D341Med (cell line): ENCODE data around the gene UBE2J2.
"Not testable (repeated sequence)": the region's sequence is repeated elsewhere in the genome, so short reads cannot be mapped to it uniquely, and the experiment has no call there.

Source experiments
- DNase-seq: peaks from one replicate; pipeline ENCODE4 v3.0.0; 2012; ENCODE audit warnings: low spot score

Gene UBE2J2

DNA sequence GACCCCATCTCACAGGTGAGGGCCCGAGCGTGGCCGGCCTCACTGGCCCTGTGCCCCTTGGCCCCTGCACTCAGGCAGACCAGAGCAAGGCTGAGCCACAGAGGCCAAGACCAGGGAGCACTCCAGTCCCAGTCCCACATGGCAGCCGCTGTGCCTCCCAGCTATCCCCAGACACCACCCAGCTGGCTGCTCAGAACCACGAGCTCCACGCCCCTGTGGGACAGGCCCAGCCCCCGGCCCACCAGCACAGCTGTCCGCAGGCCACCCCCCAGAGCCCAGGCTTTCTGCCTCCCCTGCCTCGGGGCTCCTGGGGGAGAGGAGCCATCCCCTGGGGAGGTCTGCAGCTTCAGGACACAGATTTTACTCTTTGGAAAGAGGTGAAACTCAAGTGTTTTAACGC lies 18.0 kb downstream of the UBE2J2 start:
- no peak for DNase-seq

DNA sequence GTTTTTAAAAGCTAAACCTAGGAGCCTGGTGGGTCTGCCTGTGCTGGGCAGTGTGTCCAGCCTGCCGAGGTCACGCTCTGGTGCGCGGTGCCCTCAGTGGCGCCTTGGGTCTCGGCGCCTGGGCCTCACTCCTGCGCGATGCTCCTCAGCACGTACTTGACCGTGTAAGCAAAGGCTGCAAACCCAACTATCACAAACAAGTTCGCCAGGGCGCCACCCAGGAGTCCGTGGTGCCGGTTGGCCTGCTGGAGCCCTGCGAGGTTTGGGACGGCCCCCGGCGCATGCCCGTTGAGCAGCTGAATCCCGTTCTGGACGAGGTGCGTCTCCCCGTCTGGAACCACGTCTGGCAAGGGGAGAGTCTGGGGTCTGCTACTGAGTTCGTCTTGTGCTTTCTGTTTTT lies 18.6 kb downstream of the UBE2J2 start:
- no peak for DNase-seq

DNA sequence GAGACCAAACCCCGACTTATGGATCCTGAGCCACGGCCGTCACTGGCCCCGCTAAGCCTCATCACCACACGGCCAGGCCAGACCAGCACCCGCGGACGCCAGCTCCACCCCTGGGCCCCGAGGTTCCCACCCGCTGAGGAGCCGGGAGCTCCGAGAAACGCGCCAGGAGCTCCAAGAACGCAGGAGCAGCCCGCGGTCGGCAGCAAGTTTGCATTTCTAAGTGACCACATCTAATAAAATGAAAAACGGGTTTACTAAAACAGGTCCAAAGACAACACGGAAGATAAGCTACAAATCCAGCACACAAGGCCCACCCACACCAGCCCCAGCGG lies 19.0 kb downstream of the UBE2J2 start:
- no peak for DNase-seq

DNA sequence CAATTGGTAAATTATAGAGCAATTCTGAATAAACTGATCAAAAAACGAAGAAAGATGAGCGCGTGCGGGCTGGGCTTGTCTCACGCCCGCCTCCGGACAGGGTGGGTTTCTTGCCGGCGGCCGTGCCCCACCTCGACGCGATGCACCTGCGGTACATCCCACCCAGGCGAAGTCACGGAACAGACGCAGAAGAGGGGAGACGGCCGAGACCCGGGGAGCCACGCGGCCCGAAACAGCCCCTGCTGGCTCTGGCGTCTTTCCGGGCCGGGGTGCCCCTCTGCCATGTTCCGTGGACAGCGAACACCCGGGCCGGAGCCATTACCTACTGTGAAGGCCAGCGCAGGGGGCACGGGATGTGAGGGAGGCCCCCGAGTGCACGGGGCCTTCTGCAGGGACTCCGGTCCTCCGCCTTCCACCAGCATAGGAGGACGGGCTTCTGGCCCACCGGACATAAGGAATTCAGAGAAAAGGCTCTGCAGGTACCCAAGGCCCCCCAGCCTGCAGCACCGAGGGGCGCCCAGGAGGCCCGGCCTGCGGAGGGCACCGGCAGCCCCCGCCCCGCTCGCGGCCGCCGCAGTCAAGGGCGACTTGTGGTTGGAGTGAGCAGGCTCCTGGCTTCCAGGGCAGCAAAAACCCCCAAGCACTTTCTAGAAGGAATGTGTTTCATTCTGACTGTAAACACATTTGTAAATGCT lies 19.5 kb downstream of the UBE2J2 start:
- DNase-seq = no peak

DNA sequence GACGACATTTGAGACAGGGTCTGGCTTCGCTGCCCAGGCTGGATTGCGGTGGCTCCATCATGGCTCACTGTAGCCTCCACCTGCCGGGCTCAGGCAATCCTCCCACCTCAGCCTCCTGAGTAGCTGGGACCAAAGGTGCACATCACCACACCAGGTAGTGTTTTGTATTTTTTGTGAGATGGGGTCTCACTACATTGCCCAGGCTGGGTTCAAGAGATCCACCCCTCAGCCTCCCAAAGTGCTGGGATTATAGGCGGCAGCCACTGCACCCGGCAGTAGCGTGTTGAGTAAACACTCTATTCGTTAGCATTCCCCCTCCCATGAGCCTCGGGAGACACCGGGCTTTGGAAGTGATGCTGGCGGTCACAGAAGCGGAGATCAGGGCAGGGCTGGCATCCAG lies 20.3 kb downstream of the UBE2J2 start:
- DNase-seq = no peak

DNA sequence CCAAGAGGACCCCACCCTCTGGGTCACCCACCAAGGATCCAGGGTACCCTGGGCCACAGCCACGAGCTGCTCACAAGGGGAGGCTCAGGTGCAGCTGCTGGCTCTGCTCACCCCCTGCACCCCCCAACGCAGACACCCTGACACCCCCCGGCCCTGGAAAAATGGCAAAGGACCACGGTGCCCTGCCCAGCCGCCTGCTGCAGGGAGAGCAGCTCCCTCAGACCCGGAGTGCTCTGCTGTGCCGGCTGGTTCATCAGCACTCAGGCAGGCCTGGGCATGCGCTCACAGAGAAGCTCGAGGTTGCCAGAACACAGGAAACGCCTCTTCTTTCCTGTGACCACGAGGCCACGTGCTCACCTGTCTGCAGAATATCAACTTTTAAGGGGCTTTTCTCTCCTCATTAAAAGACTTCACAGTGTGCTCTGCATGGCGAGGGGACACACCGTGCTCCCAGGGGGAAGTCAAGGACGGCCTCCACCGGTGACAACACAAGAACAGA lies 22.8 kb downstream of the UBE2J2 start:
- DNase-seq = no peak

DNA sequence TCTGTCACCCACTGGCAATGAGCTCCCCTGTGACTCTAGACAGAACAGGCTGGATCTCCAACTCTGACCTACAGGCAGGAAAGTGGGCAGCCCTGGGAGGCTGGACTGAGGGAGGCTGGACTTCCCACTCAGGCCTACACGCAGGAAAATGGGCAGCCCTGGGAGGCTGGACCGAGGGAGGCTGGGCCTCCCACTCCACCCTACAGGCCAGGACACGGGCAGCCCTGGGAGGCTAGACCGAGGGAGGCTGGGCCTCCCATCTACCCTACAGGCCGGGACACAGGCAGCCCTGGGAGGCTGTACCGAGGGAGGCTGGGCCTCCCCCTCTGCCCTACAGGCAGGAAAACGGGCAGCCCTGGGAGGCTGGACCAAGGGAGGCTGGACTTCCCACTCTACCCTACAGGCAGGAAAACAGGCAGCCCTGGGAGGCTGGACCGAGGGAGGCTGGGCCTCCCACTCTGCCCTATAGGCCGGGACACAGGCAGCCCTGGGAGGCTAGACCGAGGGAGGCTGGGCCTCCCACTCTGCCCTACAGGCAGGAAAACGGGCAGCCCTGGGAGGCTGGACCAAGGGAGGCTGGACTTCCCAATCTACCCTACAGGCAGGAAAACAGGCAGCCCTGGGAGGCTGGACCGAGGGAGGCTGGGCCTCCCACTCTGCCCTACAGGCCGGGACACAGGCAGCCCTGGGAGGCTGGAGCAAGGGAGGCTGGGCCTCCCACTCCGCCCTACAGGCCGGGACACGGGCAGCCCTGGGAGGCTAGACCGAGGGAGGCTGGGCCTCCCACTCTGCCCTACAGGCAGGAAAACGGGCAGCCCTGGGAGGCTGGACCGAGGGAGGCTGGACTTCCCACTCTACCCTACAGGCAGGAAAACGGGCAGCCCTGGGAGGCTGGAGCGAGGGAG lies 25.4 kb downstream of the UBE2J2 start:
- DNase-seq = not testable (repeated sequence)

DNA sequence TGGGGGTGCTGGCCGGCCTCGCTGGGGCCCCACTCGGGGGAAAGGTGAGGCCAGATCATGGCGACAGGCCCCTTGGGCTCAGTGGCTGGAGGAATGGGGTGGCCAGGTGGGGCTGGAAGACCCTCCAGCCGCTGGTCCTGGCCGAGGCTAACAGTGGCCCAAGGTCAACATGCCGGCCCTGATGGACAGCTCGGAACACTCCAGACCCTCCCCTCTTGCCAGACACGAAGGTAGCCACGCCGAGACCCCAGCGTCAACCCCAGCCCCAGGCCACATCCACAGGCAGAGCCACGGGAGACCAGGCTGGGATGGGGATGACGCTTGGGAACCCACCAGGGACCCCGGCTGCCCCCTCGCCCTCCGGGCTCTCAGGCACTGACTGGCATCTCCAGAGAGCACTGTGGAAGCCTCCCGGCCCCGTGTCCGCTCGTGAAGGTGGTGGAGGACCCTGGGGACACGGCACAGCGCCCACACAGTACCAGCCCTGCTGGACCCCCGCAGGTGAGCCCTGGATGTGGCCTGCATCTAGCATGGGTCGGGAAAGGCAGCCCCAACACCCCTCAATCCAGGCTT lies 26.2 kb downstream of the UBE2J2 start:
- DNase-seq = no peak

DNA sequence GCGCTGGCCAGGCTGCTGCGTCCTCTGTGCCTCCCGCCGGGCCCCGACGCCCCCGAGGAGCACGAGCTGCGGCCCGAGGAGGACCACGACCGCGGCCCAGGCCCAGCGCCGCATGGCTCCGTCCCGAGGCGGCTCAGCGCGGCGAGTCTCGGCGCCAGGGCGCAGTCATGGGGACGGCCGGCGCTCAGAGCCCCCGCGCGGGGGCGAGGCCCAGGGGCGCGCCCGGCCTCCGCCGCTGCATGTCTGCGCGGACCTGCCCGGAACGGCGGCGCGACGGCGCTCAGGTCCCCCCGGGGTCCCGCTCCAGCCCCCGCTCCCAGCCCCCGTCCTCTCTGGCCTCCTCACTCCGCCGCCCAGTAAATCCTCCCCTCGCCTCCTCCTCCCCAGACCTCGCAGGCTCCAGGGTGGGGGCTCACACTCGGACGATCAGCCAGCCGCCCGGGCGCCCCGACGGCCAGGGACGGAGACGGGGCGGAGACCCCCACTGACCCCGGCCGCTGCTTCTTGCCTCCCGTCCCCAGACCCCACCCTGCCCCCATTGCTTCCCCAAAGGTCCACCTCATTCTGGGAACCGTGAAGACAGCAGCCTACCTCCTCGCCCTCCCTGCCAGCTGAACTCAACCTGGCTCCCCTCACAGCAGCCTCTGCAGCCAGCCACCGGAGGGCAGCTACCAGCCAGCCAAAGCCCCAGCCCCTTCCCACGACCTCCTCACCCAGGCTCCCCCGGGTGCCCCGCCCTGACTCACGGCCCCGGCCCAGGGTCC lies 26.9 kb downstream of the UBE2J2 start, which contains the start of gene C1QTNF12:
Gene C1QTNF12 (minus strand): TSS at position 146 of the 764 bp plus-strand sequence. CDS start 32 bp downstream, at position 114.
- DNase-seq = no peak

DNA sequence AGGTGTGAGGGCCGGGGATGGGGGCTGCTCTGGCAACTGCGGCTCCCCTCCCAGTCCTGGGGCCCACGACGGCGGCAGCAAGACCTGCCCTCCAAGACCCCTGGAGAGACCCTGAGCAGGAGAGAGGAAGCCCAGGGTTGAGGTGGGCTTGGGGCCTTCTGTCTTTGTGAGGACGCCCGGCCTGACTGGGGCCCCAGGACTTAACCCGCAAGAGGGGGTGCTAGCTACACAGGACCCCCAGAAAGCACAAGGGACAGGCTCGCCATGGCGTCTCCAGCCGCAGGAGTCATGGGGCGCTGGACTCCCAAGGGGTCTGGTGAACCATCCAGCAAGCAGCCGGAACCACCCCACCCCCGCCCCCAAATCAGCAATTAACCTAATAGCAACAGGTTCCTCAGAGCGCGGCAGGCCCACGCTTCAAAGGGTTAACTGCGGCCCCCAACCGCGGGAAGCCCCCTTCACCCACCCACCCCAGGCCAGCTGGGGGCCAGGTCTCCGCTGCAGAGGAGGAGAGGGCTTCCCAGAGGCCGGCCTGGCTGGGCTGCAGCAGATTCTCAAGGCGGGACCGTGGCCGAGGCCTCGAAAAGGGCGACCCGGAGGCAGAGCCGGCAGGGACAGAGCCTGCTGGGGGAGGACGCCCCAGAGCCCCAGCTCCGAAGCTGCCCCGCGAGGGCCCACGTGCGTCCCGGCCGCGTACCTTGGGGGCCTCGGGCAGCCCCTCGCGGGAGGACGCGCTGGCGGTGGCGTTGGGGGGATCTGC lies 27.7 kb downstream of the UBE2J2 start:
- no peak for DNase-seq

DNA sequence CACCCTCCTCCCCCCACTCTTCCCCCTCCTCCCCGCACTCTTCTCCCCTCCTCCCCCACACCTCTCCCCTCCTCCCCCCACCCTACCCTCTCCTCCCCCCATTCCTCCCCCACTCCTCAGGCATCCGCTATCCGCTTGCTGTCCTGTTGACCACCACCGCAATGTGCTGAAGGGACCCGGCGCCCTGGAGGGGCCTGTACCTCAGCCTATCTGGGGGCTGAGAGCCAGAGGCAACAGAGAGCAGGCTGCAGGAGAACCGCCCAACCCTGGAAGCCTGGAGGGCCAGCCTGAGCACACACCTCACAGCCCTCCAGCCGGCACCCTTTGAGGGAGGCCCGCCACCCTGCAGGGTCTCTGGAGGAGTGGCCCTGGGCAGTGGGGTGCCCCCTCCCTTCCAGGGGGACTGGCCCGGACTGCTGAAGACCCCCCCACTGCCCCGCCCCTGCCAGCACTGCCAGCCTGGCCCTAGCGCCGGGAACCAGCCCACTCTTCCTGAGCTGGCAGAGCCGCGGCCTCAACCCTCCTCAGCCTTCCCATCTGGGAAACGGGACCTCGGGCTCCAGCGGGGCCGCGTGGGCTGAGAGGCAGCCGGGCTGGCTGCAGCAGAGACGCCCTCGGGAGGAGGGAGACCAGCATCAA lies 28.4 kb downstream of the UBE2J2 start:
- DNase-seq = no peak

DNA sequence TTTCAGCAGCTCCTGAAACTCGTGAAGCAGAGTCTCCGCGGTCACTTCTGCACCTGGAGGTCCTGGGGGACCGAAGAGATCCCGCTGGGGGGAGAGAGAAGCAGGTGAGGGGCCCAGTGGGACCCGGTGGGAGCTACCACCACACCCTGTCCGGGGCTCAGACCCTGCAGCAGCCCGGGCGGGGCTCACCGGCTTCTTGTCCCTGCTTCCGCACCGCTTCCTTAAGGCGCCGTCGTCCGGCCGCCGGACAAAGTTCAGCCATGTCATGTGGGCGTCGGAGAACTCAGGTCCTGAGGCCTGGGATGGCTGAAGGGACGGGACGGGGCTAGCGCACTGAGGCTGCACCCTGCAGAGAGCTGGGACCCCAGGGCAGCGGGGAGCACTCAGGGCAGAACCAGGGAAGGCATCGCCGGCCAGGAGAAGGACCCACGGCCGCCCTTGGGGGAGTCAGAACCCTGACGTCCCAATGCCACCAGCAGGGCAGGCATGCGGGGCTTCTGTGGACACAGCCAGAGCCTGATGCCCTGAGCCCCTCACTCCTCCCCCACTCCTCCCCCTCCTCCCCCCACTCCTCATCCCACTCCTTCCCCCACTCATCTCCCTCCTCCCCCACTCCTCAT lies 29.4 kb downstream of the UBE2J2 start:
- DNase-seq = no peak

DNA sequence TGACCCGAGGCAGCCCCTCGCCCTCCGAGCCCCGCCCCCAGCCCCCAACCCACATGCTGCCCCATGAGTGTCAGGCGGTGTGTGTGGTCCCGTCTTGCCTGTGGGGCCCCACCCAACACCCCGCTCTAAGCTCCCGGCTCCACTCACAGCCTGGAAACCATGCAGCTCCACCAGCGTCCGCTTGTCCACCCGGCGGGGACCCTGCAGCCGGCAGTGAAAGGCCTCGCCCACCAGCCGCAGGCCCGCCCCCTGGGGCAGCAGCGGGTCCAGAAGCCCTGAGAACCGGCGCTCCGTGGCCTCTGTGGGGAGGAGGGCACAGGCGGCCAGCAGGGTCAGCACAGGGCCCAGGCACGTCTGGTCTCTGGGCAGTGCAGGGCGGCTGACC lies 29.9 kb downstream of the UBE2J2 start:
- no peak for DNase-seq

DNA sequence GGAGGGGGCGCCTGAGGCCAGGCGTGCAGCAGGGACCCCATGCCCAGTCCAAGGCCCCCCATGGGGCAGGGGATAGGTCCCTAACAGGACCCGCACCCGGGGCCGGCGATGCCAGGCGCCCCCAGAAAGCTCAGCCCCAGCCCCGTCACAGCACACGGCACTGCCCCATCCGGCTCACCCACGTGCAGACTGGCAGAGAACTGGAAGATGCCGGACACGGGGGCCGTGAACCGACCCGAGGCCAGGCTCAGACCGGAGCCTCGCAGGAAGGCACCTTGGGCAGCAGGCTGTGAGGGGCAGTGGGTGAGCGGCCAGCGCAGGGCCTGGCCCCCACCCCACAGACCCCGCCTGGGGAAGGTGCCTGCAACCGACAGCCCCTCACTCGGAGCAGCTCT lies 30.4 kb downstream of the UBE2J2 start:
- DNase-seq = no peak

DNA sequence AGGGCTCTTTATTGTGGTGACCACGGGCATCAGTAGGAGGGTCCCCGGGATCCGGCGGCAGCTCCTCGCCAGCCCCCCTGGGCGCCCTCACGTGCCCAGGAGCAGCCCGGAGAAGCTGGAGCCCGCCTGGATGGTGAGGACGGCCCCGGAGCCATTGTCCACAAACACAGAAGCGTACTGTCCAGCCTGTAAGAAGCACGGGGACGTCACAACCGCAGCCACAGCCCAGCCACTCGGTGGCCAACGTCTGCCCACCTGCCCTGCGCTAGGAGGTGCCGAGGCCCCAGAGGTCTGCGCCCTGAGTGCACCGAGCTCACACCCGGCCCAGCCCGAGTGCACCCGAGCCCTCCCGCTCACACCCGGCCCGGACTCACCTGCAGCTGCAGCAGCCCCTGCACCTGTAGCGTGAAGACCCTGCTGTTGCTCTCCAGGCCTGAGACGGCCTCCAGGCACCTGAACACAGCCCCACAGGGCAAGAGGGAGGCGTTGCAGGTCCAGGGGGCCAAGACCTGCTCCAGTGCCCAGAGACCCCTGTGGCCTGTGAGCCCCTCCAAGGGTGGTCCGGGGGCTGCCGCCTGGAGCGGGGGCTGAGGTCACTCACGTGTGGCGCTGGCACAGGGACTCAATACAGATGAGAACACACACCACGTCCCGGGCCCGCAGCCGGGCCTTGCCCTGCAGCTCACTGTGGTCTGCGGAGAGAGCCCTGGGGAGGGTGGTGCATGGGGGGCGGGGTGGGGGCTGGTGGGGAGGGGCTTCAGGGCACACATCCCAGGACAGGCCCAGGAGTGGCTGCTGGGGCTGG lies 31.0 kb downstream of the UBE2J2 start:
- no peak for DNase-seq

DNA sequence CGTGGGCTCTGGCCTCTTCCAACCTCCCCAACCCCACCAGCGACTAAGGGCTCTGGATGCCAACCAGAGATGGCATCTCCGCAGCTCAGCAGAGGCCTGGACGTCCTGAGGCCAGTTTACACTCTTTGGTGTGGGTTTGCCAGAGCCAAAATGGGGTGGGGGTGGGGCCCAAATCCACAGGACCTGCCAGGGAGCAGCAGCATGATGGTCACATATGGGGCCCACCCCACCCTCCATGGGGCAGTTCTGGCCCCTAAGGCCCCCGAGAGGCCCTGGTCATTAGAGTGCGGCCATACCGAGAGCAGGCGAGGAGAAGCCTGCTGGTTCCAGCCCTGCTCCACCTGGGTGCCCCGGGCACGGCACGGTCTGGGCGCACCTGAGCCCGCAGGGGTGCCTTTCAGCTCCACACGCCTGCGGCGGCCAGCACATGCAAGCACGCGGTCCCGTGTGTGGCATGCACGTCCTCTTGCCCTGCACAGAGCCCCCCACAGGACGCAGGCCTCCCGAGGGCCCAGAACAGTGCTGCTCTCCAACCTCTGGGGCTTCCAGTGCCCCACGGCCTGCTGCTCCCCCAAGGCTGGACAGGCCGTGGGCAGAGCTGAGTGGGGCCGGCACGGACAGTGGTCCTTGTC lies 31.9 kb downstream of the UBE2J2 start:
- DNase-seq = no peak

DNA sequence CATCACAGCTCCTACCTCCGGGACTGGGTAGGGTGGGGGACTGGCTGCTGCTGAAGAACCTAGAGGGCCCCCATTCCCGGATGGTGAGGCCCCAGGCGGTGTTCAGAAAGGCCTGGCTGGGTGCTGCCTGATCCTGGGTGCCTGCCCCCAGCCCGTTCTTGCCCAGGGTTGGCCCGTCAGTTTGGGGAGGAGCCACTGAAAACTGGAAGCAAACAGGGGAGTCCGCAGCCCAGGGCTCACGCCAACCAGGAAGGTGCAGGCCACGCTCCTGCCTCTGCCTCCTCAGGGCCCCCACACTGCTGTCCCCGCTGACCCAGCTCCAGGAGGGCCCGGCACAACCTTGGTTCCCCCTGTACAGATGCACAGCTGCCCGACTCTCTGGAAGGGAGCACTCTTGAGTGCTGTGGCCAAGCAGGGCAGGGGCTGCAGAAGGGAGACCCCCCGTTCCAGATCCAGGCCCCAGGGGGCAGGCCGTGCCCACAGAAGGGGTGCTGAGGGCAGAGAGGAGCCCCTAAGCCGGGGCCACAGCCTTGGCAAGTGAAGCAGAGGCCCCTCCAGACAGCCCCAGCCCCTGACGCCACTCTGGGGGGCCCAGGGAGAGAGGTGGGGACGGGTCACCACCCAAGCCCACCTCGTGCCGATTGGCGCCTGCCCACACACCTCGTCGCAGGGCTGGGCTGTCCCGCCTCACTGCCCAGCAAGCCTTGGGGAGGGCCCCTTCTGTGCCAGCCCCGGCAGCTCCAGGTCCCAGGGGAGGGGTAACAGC lies 32.6 kb downstream of the UBE2J2 start:
- no peak for DNase-seq

DNA sequence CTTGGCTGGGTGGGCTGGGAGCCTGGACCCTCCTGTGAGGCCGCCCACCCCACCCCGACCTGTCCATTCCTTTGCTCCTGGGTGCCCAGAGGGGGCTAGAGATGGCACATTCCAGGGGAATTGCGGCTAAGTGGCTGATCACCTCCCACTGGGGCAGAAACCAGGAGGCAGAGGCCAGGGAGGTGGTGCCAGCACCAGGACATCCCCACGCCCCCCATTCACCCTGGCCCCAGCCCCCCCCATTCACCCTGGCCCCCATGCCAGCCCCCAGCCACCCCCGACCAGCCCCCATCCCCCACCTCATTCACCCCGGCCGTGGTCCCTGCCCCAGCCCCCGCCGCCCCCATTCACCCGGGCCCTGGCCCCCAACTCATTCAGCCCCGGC lies 33.3 kb downstream of the UBE2J2 start:
- no peak for DNase-seq
